SU-DHL-6 (cell line): ENCODE measurements around the gene CYP2B6.

Source experiments
- CTCF ChIP-seq: fragments of 200-600 bp; sonication (generic); IDR thresholded peaks from one replicate; pipeline ENCODE4 v1.5.1; 2017; ENCODE audit warnings: antibody characterized with exemption, mild to moderate bottlenecking, low read length, moderate library complexity; ENCODE audit not compliant: insufficient read depth, poor library complexity, severe bottlenecking
- EZH2phosphoT487 ChIP-seq: fragments of 200-600 bp; sonication (generic), shearing (Covaris generic); conservative IDR thresholded peaks from 2 replicates; pipeline ENCODE4 v1.6.1; 2018; ENCODE audit warnings: mild to moderate bottlenecking, antibody characterized with exemption, low read length, moderate library complexity, mixed read lengths

- TF ChIP-seq CTCF (no peak), EZH2phosphoT487 (no peak)
These were observed 14.9 kb upstream of the CYP2B6 start for GRCh38 chr19:40976134-40976533.
